ENCODE measurements around the gene STX16.
A peak's percentile ranks its signal among the peaks of the same experiment; 100 is the strongest.
"Not testable (repeated sequence)": the region's sequence is repeated elsewhere in the genome, so short reads cannot be mapped to it uniquely, and the experiment has no call there.

STX16 gene

GRCh38 chr20:58638467-58639181 lies 12.5 kb upstream of the STX16 start:
- H3K36me3 Mint-ChIP-seq (ENCODE audit: low read depth) = no peaks in the 10 kb centered on the region
- peaks cover 19% of the 10 kb centered on the region for H3K4me1 Mint-ChIP-seq (ENCODE audit: low read depth)
- no peak overlapping the region for H3K4me3 Mint-ChIP-seq
- no peak for DNase-seq
- no peak overlapping the region for H3K27ac Mint-ChIP-seq
- no peaks in the 10 kb centered on the region for H3K9me3 Mint-ChIP-seq
- peaks cover 10% of the 10 kb centered on the region for H3K27me3 Mint-ChIP-seq

GRCh38 chr20:58639182-58640146 lies 11.6 kb upstream of the STX16 start:
- Mint-ChIP-seq H3K4me3 (no peak overlapping the region), H3K27ac (no peak overlapping the region), H3K36me3 (ENCODE audit: low read depth) (no peaks in the 10 kb centered on the region), H3K4me1 (ENCODE audit: low read depth) (peaks cover 12% of the 10 kb centered on the region), H3K27me3 (peaks cover 10% of the 10 kb centered on the region), H3K9me3 (no peaks in the 10 kb centered on the region)
- DNase-seq = peak; percentile 2

GRCh38 chr20:58640446-58640845 lies 10.6 kb upstream of the STX16 start:
- peaks cover 10% of the 10 kb centered on the region for H3K27me3 Mint-ChIP-seq
- H3K36me3 Mint-ChIP-seq (ENCODE audit: low read depth) = no peaks in the 10 kb centered on the region
- no peaks in the 10 kb centered on the region for H3K9me3 Mint-ChIP-seq
- no peak overlapping the region for H3K4me3 Mint-ChIP-seq
- DNase-seq = peak; percentile 26
- peaks cover 4% of the 10 kb centered on the region for H3K4me1 Mint-ChIP-seq (ENCODE audit: low read depth)
- H3K27ac Mint-ChIP-seq = no peak overlapping the region

GRCh38 chr20:58642441-58642840 lies 8.6 kb upstream of the STX16 start:
- no peak overlapping the region for H3K27ac Mint-ChIP-seq
- H3K9me3 Mint-ChIP-seq = no peaks in the 10 kb centered on the region
- DNase-seq = peak; percentile 3
- peaks cover 6% of the 10 kb centered on the region for H3K4me1 Mint-ChIP-seq (ENCODE audit: low read depth)
- H3K27me3 Mint-ChIP-seq = peaks cover 10% of the 10 kb centered on the region
- H3K4me3 Mint-ChIP-seq = no peak overlapping the region
- no peaks in the 10 kb centered on the region for H3K36me3 Mint-ChIP-seq (ENCODE audit: low read depth)

- not testable (repeated sequence) for H3K9me3 Mint-ChIP-seq; H3K4me1 Mint-ChIP-seq (ENCODE audit: low read depth); DNase-seq
Observed at GRCh38 chr20:58642896-58643295, 8.2 kb upstream of the STX16 start.

GRCh38 chr20:58645412-58645968 lies 5.6 kb upstream of the STX16 start:
- Mint-ChIP-seq H3K4me1 (ENCODE audit: low read depth) (peaks cover 16% of the 10 kb centered on the region), H3K9me3 (no peaks in the 10 kb centered on the region), H3K4me3 (no peak overlapping the region), H3K36me3 (ENCODE audit: low read depth) (no peaks in the 10 kb centered on the region), H3K27me3 (no peaks in the 10 kb centered on the region), H3K27ac (no peak overlapping the region)
- DNase-seq = no peak

More at GRCh38 chr20:58642896-58643295, 8.2 kb upstream of the STX16 start:
- H3K36me3 Mint-ChIP-seq (ENCODE audit: low read depth); H3K4me3 Mint-ChIP-seq; H3K27ac Mint-ChIP-seq: not testable (repeated sequence)
- peaks cover 10% of the 10 kb centered on the region for H3K27me3 Mint-ChIP-seq

- DNase-seq = no peak
- Mint-ChIP-seq H3K4me1 (ENCODE audit: low read depth) (peaks cover 18% of the 10 kb centered on the region), H3K27me3 (no peaks in the 10 kb centered on the region), H3K9me3 (no peaks in the 10 kb centered on the region), H3K27ac (no peak overlapping the region), H3K36me3 (ENCODE audit: low read depth) (peaks cover 4% of the 10 kb centered on the region), H3K4me3 (no peak overlapping the region)
Observed at GRCh38 chr20:58646257-58646656, 4.8 kb upstream of the STX16 start.

GRCh38 chr20:58646703-58647102 lies 4.4 kb upstream of the STX16 start:
- Mint-ChIP-seq H3K27ac (no peak overlapping the region), H3K36me3 (ENCODE audit: low read depth) (peaks cover 9% of the 10 kb centered on the region), H3K9me3 (no peaks in the 10 kb centered on the region), H3K4me3 (no peak overlapping the region), H3K4me1 (ENCODE audit: low read depth) (peaks cover 18% of the 10 kb centered on the region), H3K27me3 (no peaks in the 10 kb centered on the region)
- DNase-seq = no peak

GRCh38 chr20:58647162-58647795 lies 3.8 kb upstream of the STX16 start:
- Mint-ChIP-seq H3K27ac (no peak overlapping the region), H3K4me1 (ENCODE audit: low read depth) (peaks cover 18% of the 10 kb centered on the region), H3K27me3 (no peaks in the 10 kb centered on the region), H3K36me3 (ENCODE audit: low read depth) (peaks cover 14% of the 10 kb centered on the region), H3K9me3 (no peaks in the 10 kb centered on the region), H3K4me3 (no peak overlapping the region)
- DNase-seq = no peak

- Mint-ChIP-seq H3K27me3 (no peaks in the 10 kb centered on the region), H3K27ac (no peak overlapping the region), H3K4me1 (ENCODE audit: low read depth) (peaks cover 19% of the 10 kb centered on the region), H3K9me3 (no peaks in the 10 kb centered on the region), H3K4me3 (no peak overlapping the region), H3K36me3 (ENCODE audit: low read depth) (peaks cover 21% of the 10 kb centered on the region)
- DNase-seq = no peak
Observed at GRCh38 chr20:58647796-58648501, 3.1 kb upstream of the STX16 start.

- H3K27ac Mint-ChIP-seq, H3K27me3 Mint-ChIP-seq, H3K4me3 Mint-ChIP-seq, DNase-seq, H3K9me3 Mint-ChIP-seq: not testable (repeated sequence)
- Mint-ChIP-seq H3K36me3 (ENCODE audit: low read depth) (peaks cover 26% of the 10 kb centered on the region), H3K4me1 (ENCODE audit: low read depth) (peaks cover 24% of the 10 kb centered on the region)
Observed at GRCh38 chr20:58648502-58648825, 2.6 kb upstream of the STX16 start.

GRCh38 chr20:58649288-58650180 lies 1.5 kb upstream of the STX16 start:
- Mint-ChIP-seq H3K27ac (peak overlapping the region; percentile 76), H3K36me3 (ENCODE audit: low read depth) (peaks cover 33% of the 10 kb centered on the region), H3K4me3 (peak overlapping the region; percentile 63), H3K9me3 (no peaks in the 10 kb centered on the region), H3K4me1 (ENCODE audit: low read depth) (peaks cover 29% of the 10 kb centered on the region), H3K27me3 (no peaks in the 10 kb centered on the region)
- DNase-seq = peak; percentile 70

- H3K27me3 Mint-ChIP-seq = no peaks in the 10 kb centered on the region
- peaks cover 36% of the 10 kb centered on the region for H3K36me3 Mint-ChIP-seq (ENCODE audit: low read depth)
- H3K9me3 Mint-ChIP-seq = no peaks in the 10 kb centered on the region
- peak overlapping the region; percentile 99 for H3K27ac Mint-ChIP-seq
- peaks cover 32% of the 10 kb centered on the region for H3K4me1 Mint-ChIP-seq (ENCODE audit: low read depth)
- H3K4me3 Mint-ChIP-seq = peak overlapping the region; percentile 98
- DNase-seq = peak; percentile 78
Observed at GRCh38 chr20:58650181-58650775, 805 bp upstream of the STX16 start.
